Naive thymus-derived CD8-positive, alpha-beta T cell (primary cell): ENCODE measurements around the gene FILIP1L. TPM values are rescaled to one million over a fixed set of nuclear protein-coding genes. Genes with fewer than 3 reads are reported as not detected.

Experiments used
- ATAC-seq, 2 donors: fragments of 150-1000 bp; cut with Tn5 transposase in 1 of 2; sonication (Bioruptor Pico), chemical (Tn5 transposase) in 1 of 2; 1 replicate in 1 of 2; 2 replicates in 1 of 2; pipeline ENCODE4 v1.10.0; 2021; ENCODE audit warnings: mild to moderate bottlenecking in 2 of 2, moderate library complexity in 2 of 2
- POLR2A ChIA-PET: fragments of 350-600 bp; sonication (Branson Sonifier 250); formaldehyde crosslinking; loops from one replicate; lab custom pipeline; 2021; ENCODE audit warnings: antibody characterized with exemption; lab: Charles Lee
- DNase-seq, 10 donors: peaks; one replicate each; pipeline versions ENCODE4 v3.0.0 to v3.0.0-alpha.2; 2020 to 2022
- H3K27ac Mint-ChIP-seq, 10 donors: one replicate each; pipeline ENCODE4 v1.8.0; 2020 to 2022; ENCODE audit warnings: mild to moderate bottlenecking in 10 of 10, mixed read lengths in 10 of 10, moderate library complexity in 4 of 10, inconsistent platforms in 1 of 10
- H3K27me3 Mint-ChIP-seq, 5 donors: one replicate each; pipeline ENCODE4 v1.8.0; 2021 to 2022; ENCODE audit warnings: mixed read lengths in 5 of 5
- H3K36me3 Mint-ChIP-seq, 3 donors: one replicate each; pipeline ENCODE4 v1.8.0; 2020 to 2022; ENCODE audit warnings: mixed read lengths in 3 of 3, mild to moderate bottlenecking in 2 of 3, inconsistent platforms in 1 of 3
- H3K4me1 Mint-ChIP-seq, 4 donors: one replicate each; pipeline ENCODE4 v1.8.0; 2021 to 2022; ENCODE audit warnings: mixed read lengths in 4 of 4
- H3K4me3 Mint-ChIP-seq, 10 donors: one replicate each; pipeline ENCODE4 v1.8.0; 2020 to 2022; ENCODE audit warnings: mild to moderate bottlenecking in 10 of 10, mixed read lengths in 10 of 10, moderate library complexity in 6 of 10, inconsistent platforms in 1 of 10
- H3K9me3 Mint-ChIP-seq, 9 donors: one replicate each; pipeline ENCODE4 v1.8.0; 2020 to 2022; ENCODE audit warnings: mixed read lengths in 9 of 9, mild to moderate bottlenecking in 3 of 9, inconsistent platforms in 1 of 9, moderate library complexity in 1 of 9
- polyA plus RNA-seq, 3 donors: library from polyadenylated mRNA; unstranded; fragments of 300-500 nt; fragmentation: Illumina TruSeq; gene quantifications; one replicate each; pipeline ENCODE4 v1.2.3, GENCODE V29; 2021
- total RNA-seq, 8 experiments: library from RNA in 2 of 8; stranded (reverse) in 2 of 8; gene quantifications; one replicate each; pipeline ENCODE4 v1.2.3 and lab custom pipeline; 2021 to 2026

FILIP1L gene
- total and polyA plus RNA-seq, 5 experiments from 2014 or later: 0.14 to 0.41 (median 0.30) TPM; not detected in 1

DNA sequence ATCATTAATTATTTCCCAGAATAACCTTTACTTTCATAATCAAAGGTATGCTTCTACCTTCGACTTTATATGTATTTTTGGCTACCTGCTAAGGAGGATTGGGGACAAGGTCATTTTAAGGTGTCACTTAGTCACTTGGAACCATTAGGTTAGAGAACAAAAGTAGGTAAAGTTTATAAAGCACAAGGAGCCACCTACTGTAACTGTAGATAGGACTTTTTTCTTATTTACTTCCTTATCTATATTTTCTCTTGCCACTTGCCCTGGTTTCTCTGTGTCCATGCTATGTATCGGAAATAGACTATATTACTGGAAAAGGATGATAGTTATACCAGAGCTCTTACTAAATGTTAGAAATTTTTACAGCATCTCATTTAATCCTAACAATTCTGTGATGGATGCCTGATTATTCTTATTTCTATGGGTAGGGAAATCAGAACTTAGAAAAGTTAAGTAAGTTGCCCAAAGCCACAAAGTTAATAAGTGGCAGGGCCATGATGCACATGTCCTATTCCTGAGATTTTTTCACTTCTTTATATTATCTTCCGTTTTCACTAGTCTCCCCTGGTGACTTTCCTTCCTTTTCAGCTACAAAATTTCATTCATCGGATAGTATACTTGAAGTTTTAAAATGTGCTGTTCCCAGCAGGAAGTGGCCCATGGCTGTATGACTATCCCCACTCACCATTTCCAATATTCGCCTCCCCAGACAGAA is 164.2 kb downstream of the FILIP1L start:
- peak overlapping the region in 2 of 10 donors; percentile 9 to 11 for H3K27ac Mint-ChIP-seq
- H3K27me3 Mint-ChIP-seq: no peaks in the 10 kb centered on the region
- H3K4me1 Mint-ChIP-seq: peaks cover 0 to 18% (median 5%) of the 10 kb centered on the region in 4 donors
- no peak overlapping the region for H3K4me3 Mint-ChIP-seq
- no peaks in the 10 kb centered on the region for H3K9me3 Mint-ChIP-seq
- POLR2A ChIA-PET: no interaction called here
- no peak for DNase-seq
- no peak for ATAC-seq
- H3K36me3 Mint-ChIP-seq: no peaks in the 10 kb centered on the region

DNA sequence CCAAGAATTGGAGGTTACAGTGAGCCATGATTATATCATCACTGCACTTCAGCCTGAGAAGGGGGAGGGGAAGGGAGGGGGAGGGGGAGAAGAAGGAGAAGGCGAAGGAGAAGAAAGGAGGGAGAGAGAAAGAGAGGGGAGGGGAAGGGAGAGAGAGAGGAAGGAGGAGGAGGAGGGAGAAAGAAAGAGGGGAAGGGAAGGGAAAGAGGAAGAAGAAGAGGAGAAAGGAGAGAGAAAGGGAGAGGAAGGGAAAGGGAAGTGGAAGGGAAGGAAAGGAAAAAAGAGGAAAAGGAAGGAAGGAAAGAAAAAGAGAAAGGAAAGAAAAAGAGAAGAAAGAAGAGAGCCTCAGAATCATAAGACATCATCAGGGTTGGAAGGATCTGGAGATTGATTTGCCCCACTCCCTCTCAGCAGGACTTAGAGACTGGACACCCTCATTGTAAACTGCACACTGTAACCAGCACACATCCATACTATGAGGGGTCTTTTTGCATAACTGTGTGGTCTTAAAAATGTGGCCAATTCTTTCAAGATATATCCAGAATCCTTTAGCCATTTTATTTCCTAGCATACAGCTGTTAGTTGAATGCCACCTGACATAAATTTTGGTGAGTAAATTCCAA is 165.7 kb downstream of the FILIP1L start:
- H3K4me1 Mint-ChIP-seq: peaks cover 0 to 34% (median 7%) of the 10 kb centered on the region in 4 donors
- no peak for DNase-seq
- no peaks in the 10 kb centered on the region for H3K27me3 Mint-ChIP-seq
- ATAC-seq: no peak
- POLR2A ChIA-PET: no interaction called here
- H3K36me3 Mint-ChIP-seq: no peaks in the 10 kb centered on the region
- H3K27ac Mint-ChIP-seq: peak overlapping the region in 2 of 10 donors; percentile 9 to 63
- H3K4me3 Mint-ChIP-seq: no peak overlapping the region
- no peaks in the 10 kb centered on the region for H3K9me3 Mint-ChIP-seq

DNA sequence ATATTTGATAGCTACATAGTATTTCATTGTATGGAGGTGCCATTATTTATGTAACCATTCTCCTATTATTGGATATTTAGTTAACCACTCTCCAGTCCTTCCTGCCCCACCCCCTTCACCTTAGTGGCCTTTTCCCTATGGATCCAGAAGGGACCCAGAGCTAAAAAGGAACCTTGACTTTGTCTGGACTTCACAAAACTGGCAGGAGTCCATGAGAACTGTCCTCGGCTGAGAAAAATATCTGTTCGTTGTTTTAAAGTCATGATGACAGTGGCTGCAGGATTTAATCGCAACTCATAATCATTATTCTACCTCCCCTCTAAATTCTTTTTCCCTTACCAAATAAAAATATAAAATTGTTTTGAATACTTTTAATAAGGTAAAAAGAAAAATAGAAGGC is 166.9 kb downstream of the FILIP1L start:
- H3K9me3 Mint-ChIP-seq: no peaks in the 10 kb centered on the region
- H3K36me3 Mint-ChIP-seq: no peaks in the 10 kb centered on the region

DNA sequence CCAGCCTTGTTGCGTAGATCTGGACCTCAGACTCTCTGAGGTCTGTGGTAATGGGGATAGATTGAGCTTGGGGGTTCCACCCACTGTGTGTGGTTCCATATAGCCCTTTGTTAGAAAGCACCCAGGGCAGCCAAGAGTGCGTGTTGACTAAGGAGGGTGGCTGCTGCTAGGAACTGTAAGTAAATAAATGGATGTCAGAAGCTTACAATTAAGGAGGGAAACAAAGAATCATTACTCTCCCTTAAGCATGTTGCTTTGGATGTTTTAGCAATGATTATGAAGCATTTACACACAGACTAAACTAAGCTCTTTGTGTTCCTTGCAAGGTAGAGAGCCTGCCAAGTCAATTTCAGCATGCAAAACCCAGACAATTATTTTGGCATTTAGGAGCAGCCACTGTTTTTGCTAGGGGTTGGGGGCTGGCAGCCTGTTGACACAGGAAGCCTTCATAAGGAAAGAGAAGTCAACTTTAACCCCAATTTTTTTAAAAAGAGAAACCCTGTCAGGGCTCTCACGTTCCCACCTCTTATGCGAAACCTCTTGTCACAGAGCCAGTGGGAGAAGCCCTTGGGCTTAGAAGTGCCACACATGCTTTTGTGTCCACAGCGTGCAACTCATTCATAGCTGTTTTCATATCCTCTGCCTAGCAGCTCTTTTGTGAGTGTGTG is 168.8 kb downstream of the FILIP1L start:
- Mint-ChIP-seq H3K36me3 (peaks cover 0 to under 1% (median 0%) of the 10 kb centered on the region in 3 donors), H3K27ac (peak overlapping the region in 1 of 10 donors; percentile 76), H3K4me3 (no peak overlapping the region), H3K4me1 (peaks cover 0 to 23% (median 5%) of the 10 kb centered on the region in 4 donors), H3K27me3 (no peaks in the 10 kb centered on the region), H3K9me3 (no peaks in the 10 kb centered on the region)
- POLR2A ChIA-PET: no interaction called here
- no peak for ATAC-seq
- no peak for DNase-seq

More for the DNA sequence above, 166.9 kb downstream of the FILIP1L start:
- Mint-ChIP-seq H3K4me1 (peaks cover 0 to 34% (median 8%) of the 10 kb centered on the region in 4 donors), H3K27ac (no peak overlapping the region), H3K4me3 (no peak overlapping the region), H3K27me3 (no peaks in the 10 kb centered on the region)
- POLR2A ChIA-PET: interaction anchor here (0.6 to 0.8 kb wide), 3 partner anchors 25 to 1119 kb away, joined by 3 to 5 read pairs (median 4); no protein-coding TSS in a partner anchor
- no peak for DNase-seq
- ATAC-seq: no peak

DNA sequence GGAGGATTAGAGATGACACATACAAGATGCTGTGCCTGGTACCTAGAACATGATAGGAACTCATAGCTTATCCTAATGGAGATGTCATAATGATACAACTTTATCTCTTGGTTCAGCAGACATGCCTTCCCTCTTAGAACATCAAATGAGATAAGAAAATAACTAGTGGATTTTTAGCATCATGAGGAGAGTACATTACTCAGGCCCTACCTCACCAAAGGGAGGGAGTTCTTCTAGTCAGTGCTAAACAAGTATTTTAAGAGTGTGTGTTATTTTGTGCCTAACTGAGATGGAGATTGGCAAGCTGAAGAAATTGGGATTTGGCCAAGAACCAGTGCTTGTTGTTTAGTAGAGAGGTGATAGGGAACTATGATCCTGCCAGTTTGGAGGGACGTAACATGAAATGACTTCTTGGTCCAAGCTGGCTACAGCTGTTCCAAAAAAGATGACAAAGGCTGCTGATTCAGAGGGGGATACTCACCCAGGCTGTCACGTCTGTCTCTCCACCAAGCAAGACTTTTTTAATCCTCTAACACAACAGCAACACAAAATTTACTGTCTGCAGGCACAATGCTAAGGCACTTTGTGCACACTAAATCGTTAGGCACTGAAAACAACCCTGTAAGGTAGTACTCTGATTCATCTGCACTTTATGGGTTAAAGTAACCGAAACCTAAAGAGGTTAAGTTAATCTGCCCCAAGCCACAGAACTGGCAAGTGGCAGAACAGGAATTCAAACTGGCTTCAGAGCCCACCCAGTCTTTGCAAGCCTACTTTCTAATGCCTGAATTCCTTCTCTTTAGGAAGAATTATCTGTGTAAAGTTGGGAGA is 170.2 kb downstream of the FILIP1L start:
- H3K27ac Mint-ChIP-seq: peak overlapping the region in 1 of 10 donors; percentile 31
- H3K27me3 Mint-ChIP-seq: no peaks in the 10 kb centered on the region
- POLR2A ChIA-PET: interaction anchor here (0.6 kb wide), 1 partner anchor 8 kb away, joined by 6 read pairs; no protein-coding TSS in a partner anchor
- H3K4me1 Mint-ChIP-seq: peaks cover 2 to 21% (median 4%) of the 10 kb centered on the region in 4 donors
- ATAC-seq: no peak
- H3K36me3 Mint-ChIP-seq: peaks cover 0 to 5% (median 0%) of the 10 kb centered on the region in 3 donors
- H3K9me3 Mint-ChIP-seq: no peaks in the 10 kb centered on the region
- H3K4me3 Mint-ChIP-seq: no peak overlapping the region
- DNase-seq: no peak

DNA sequence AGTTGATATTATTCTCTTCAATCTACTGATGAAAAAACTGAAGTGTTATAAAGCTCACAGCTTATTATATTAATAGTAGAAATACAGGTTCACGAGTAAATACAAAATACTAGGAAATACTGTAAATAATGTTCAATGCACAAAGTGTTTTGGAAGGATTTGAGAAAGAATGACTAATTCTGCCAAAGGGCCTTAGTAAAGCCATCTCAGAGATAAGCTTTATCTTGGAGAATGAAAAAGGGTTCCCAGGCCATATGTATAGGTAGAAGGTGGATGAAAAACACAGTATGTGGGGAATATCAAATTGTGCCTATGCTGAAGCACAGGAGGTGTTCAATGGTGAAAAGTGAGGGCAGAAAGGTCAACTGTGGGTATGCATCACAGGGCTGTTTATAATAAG is 173.1 kb downstream of the FILIP1L start:
- H3K27ac Mint-ChIP-seq: no peak overlapping the region
- peaks cover 9 to 38% (median 16%) of the 10 kb centered on the region in 4 donors for H3K4me1 Mint-ChIP-seq
- no peaks in the 10 kb centered on the region for H3K9me3 Mint-ChIP-seq
- no peak for ATAC-seq
- DNase-seq: no peak
- POLR2A ChIA-PET: no interaction called here
- H3K27me3 Mint-ChIP-seq: no peaks in the 10 kb centered on the region
- no peak overlapping the region for H3K4me3 Mint-ChIP-seq
- peaks cover 0 to 5% (median 0%) of the 10 kb centered on the region in 3 donors for H3K36me3 Mint-ChIP-seq

DNA sequence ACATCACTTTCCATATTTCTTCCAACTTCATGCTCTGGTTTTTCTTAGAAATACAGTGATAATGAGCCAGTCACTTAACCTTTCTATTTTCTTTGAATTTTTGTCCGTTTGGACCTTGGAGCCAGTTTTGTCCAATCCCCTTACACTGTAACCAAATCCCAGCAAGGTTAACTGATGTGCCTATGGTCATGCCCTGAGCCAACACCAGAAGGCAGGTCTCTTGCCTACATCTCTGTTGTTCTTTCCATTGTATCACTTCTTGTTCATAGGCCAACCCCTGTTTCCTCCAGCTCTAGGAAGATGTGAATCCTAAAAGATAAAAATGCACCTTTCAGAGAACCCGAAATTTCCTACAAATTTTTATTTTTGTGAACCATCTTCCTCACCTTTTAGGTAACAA is 174.0 kb downstream of the FILIP1L start:
- POLR2A ChIA-PET: no interaction called here
- H3K4me1 Mint-ChIP-seq: peaks cover 9 to 36% (median 16%) of the 10 kb centered on the region in 4 donors

DNA sequence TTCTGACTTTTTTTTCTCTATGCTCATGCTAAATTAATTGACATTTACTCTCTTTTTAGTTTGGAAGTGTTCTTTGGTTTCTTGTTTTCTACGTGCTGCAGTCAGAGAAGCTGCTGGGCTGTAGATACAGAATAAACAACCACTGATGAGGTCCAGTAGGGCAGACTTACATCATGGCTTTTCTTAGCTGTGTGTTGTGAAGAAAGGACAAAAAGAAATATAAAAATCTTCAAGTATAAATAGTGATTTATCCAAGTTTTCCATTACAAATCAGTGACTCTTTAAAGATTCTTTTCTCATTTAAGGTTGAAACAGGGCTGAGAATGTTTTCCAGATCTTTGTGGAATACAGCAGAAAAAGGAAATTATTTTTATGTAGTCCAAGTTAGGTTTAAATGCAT is 174.4 kb downstream of the FILIP1L start:
- H3K4me1 Mint-ChIP-seq: peaks cover 6 to 31% (median 16%) of the 10 kb centered on the region in 4 donors
- no peaks in the 10 kb centered on the region for H3K27me3 Mint-ChIP-seq
- H3K27ac Mint-ChIP-seq: no peak overlapping the region
- DNase-seq: no peak
- no peak for ATAC-seq
- H3K36me3 Mint-ChIP-seq: peaks cover 0 to 5% (median 0%) of the 10 kb centered on the region in 3 donors
- H3K9me3 Mint-ChIP-seq: no peaks in the 10 kb centered on the region
- POLR2A ChIA-PET: no interaction called here
- H3K4me3 Mint-ChIP-seq: no peak overlapping the region

More for the DNA sequence above, 174.0 kb downstream of the FILIP1L start:
- Mint-ChIP-seq H3K27me3 (no peaks in the 10 kb centered on the region), H3K9me3 (no peaks in the 10 kb centered on the region), H3K36me3 (peaks cover 0 to 5% (median 0%) of the 10 kb centered on the region in 3 donors), H3K4me3 (no peak overlapping the region), H3K27ac (no peak overlapping the region)
- ATAC-seq (no peak), DNase-seq (no peak)

DNA sequence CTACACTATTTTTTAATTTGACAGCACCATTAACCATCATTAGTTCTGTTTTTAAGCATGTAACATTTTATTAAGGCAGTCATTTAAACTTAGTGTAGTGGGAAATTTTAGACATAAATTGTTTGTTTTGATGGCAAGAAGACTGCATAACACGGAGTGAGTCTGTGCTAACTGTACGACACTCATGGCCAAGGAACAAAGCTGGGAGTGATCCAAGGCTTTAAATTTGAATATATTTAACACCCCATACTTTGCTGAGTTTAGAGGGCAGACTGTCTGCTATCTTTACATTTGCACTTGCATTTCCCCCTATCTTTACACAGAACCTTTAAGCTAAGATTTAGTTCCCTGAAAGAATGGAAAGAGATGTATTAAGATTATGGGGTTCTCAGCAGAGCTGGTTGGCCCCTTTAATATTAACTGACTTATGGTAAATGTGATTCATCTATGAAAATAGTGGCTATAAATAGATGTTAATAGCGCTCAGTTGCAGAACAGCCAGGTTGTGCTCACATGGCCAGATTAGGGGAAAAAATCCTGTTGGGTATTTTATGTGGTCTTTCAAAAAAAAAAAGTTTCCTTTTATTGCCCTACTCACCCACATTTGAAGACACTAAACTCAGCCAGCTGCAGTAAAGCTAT is 175.9 kb downstream of the FILIP1L start:
- ATAC-seq (no peak), DNase-seq (no peak)
- Mint-ChIP-seq H3K4me1 (peaks cover 6 to 20% (median 14%) of the 10 kb centered on the region in 4 donors), H3K4me3 (no peak overlapping the region), H3K9me3 (no peaks in the 10 kb centered on the region), H3K27me3 (no peaks in the 10 kb centered on the region), H3K36me3 (peaks cover 0 to 8% (median 2%) of the 10 kb centered on the region in 3 donors), H3K27ac (peak overlapping the region in 1 of 10 donors; percentile 13)
- POLR2A ChIA-PET: no interaction called here

DNA sequence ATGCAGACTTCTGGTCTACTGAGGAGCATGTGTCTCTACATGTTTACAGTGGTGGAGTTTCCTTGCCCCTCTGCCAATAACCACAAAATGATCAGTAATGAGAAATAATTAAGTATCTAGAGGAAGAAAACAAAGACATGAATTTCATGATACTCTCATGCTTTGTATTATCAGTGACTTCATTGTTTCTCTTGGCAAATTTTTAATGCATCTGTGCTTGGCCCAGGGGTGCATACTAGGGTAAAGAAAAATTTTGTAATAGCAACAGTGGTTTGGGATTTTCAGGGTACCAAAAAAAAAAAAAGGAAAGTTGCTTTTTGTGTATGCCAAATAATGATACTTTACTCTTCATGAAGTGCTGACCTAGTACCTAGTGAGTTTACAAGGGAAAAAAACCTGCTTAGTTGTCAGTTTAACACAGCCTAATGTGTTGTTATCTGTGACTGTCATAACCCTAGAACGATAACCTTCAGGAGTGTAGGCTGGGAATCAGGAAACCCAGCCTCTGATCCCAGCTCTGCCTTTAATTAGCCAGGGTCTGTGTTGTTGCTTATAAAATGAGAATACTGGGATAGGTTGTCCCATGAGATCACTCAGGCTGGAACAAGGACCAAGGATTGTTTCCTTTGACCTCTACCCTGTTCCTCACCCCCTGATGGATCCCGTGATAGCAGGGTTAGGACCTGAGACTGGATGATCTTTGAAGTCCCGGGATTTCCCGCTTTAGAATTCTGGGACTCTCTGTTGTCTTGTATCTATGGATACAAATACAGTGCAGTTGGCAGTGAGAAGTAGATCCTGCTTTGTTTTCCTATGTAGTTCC is 179.1 kb downstream of the FILIP1L start:
- H3K36me3 Mint-ChIP-seq: peaks cover 12 to 17% (median 14%) of the 10 kb centered on the region in 3 donors
- DNase-seq (no peak), ATAC-seq (no peak)
- H3K9me3 Mint-ChIP-seq: no peaks in the 10 kb centered on the region
- POLR2A ChIA-PET: interaction anchor here (0.6 kb wide), 1 partner anchor 9 kb away, joined by 6 read pairs; no protein-coding TSS in a partner anchor
- H3K4me1 Mint-ChIP-seq: peaks cover 6 to 20% (median 13%) of the 10 kb centered on the region in 4 donors
- no peaks in the 10 kb centered on the region for H3K27me3 Mint-ChIP-seq
- H3K4me3 Mint-ChIP-seq: no peak overlapping the region
- no peak overlapping the region for H3K27ac Mint-ChIP-seq
